SK-N-SH (cell line): ENCODE measurements around the gene ROBO1. TPM values are rescaled to one million over a fixed set of nuclear protein-coding genes. Genes with fewer than 3 reads are reported as not detected.

Experiments used
- CTCF ChIA-PET: fragments of 300-600, 350-600 bp; formaldehyde crosslinking; extraction: SDS; loops from one replicate; lab custom pipeline; 2021; lab: Yijun Ruan, JAX
- POLR2A ChIA-PET: fragments of 350-600 bp; sonication (Branson Sonifier 250); formaldehyde crosslinking; extraction: SDS; loops from one replicate; lab custom pipeline; 2020; ENCODE audit warnings: antibody characterized with exemption, inconsistent platforms; lab: Yijun Ruan, JAX
- DNase-seq: peaks from one replicate; pipeline ENCODE4 v3.0.0; 2012
- H2AFZ ChIP-seq: fragments of 200-600 bp; sonication (generic); 2 replicates; pipeline ENCODE4 v1.8.1; 2016; ENCODE audit warnings: antibody characterized with exemption, mild to moderate bottlenecking, low read depth
- H3F3A ChIP-seq: fragments of 200-600 bp; sonication (generic); replicated peaks from 2 replicates; pipeline ENCODE3; 2016; ENCODE audit warnings: antibody characterized with exemption, mild to moderate bottlenecking; ENCODE audit not compliant: insufficient read depth
- H3K27ac ChIP-seq, 2 experiments: fragments of 200-500 bp in 1 of 2; fragments of 200-600 bp in 1 of 2; sonication (Bioruptor generic) in 1 of 2; sonication (generic), shearing (Covaris generic) in 1 of 2; 2 replicates each; pipeline versions ENCODE4 v1.5.1 to v1.6.1; 2014 to 2016; ENCODE audit warnings: low read depth in 2 of 2, inconsistent platforms in 1 of 2, low read length in 1 of 2, mild to moderate bottlenecking in 1 of 2, mixed read lengths in 1 of 2
- H3K27me3 ChIP-seq: fragments of 200-600 bp; sonication (generic), shearing (Covaris generic); 2 replicates; pipeline ENCODE4 v1.6.1; 2016; ENCODE audit warnings: mixed run types; ENCODE audit not compliant: insufficient read depth
- H3K36me3 ChIP-seq, 2 experiments: fragments of 200-500 bp in 1 of 2; fragments of 200-600 bp in 1 of 2; sonication (Bioruptor generic) in 1 of 2; sonication (generic) in 1 of 2; replicated peaks in 1 of 2; 2 replicates each; pipeline versions ENCODE3 to v1.5.1; 2014 to 2016; ENCODE audit warnings: low read length in 1 of 2, mild to moderate bottlenecking in 1 of 2; ENCODE audit not compliant: insufficient read depth in 2 of 2, control insufficient read depth in 1 of 2
- H3K4me1 ChIP-seq, 2 experiments: fragments of 200-500 bp in 1 of 2; fragments of 200-600 bp in 1 of 2; sonication (Bioruptor generic) in 1 of 2; sonication (generic), shearing (Covaris generic) in 1 of 2; 2 replicates each; pipeline versions ENCODE4 v1.5.1 to v1.6.1; 2014 to 2016; ENCODE audit warnings: low read depth in 1 of 2, low read length in 1 of 2, mixed run types in 1 of 2; ENCODE audit not compliant: insufficient read depth in 2 of 2, control insufficient read depth in 1 of 2
- H3K4me2 ChIP-seq: fragments of 200-600 bp; sonication (generic), shearing (Covaris generic); 2 replicates; pipeline ENCODE4 v1.6.1; 2017; ENCODE audit warnings: mixed run types
- H3K4me3 ChIP-seq, 2 experiments: fragments of 200-500 bp in 1 of 2; fragments of 200-600 bp in 1 of 2; sonication (Bioruptor generic) in 1 of 2; sonication (generic), shearing (Covaris generic) in 1 of 2; 2 replicates each; pipeline versions ENCODE4 v1.5.1 to v1.8.1; 2014 to 2016; ENCODE audit warnings: low read depth in 2 of 2, inconsistent platforms in 1 of 2, low read length in 1 of 2, mild to moderate bottlenecking in 1 of 2, mixed read lengths in 1 of 2, moderate library complexity in 1 of 2
- H3K79me2 ChIP-seq: fragments of 200-600 bp; sonication (generic); 2 replicates; pipeline ENCODE4 v1.8.1; 2017; ENCODE audit warnings: mild to moderate bottlenecking; ENCODE audit not compliant: insufficient read depth
- H3K9ac ChIP-seq: fragments of 200-600 bp; sonication (generic); 2 replicates; pipeline ENCODE4 v1.6.1; 2017; ENCODE audit warnings: mixed run types
- H3K9me2 ChIP-seq: fragments of 200-600 bp; sonication (generic); 2 replicates; pipeline ENCODE4 v1.6.1; 2017; ENCODE audit warnings: mixed run types
- H3K9me3 ChIP-seq: fragments of 200-600 bp; sonication (generic); 2 replicates; pipeline ENCODE4 v1.6.1; 2017; ENCODE audit warnings: mixed run types, mild to moderate bottlenecking, moderate library complexity
- H4K20me1 ChIP-seq: fragments of 200-600 bp; sonication (generic); 2 replicates; pipeline ENCODE4 v1.6.1; 2017; ENCODE audit warnings: mild to moderate bottlenecking, mixed run types; ENCODE audit not compliant: insufficient read depth
- FOSL2 ChIP-seq: IDR thresholded peaks from 2 replicates; pipeline ENCODE4 v1.4.0; 2012; ENCODE audit warnings: low read depth, mild to moderate bottlenecking, moderate library complexity, borderline replicate concordance
- FOXJ3 ChIP-seq: sonication (generic); formaldehyde crosslinking; IDR thresholded peaks from 2 replicates; pipeline ENCODE4 v1.5.1; 2020; ENCODE audit warnings: mild to moderate bottlenecking, missing genetic modification reagents
- GATA2 ChIP-seq: sonication (generic); formaldehyde crosslinking; IDR thresholded peaks from 2 replicates; pipeline ENCODE4 v1.5.0; 2020; ENCODE audit warnings: mild to moderate bottlenecking, missing genetic modification reagents
- MEF2A ChIP-seq: IDR thresholded peaks from 2 replicates; pipeline ENCODE4 v1.4.0; 2012; ENCODE audit warnings: low read depth, borderline replicate concordance
- MXI1 ChIP-seq: IDR thresholded peaks from 2 replicates; pipeline ENCODE4 v1.6.1; 2012; ENCODE audit warnings: mild to moderate bottlenecking, low read depth, low read length, improper control_type of control experiment
- POLR2AphosphoS5 ChIP-seq: IDR thresholded peaks from 2 replicates; pipeline ENCODE4 v1.6.1; 2012; ENCODE audit warnings: low read depth, low read length
- RXRA ChIP-seq: IDR thresholded peaks from 2 replicates; pipeline ENCODE4 v1.4.0; 2012; ENCODE audit warnings: low read depth, mild to moderate bottlenecking, borderline replicate concordance
- SIN3A ChIP-seq: IDR thresholded peaks from 2 replicates; pipeline ENCODE4 v1.6.1; 2012; ENCODE audit warnings: low read depth, mild to moderate bottlenecking, low read length, moderate library complexity, borderline replicate concordance
- TCF12 ChIP-seq: IDR thresholded peaks from 2 replicates; pipeline ENCODE4 v1.4.0; 2012
- USF1 ChIP-seq: IDR thresholded peaks from 2 replicates; pipeline ENCODE4 v1.4.0; 2012; ENCODE audit warnings: low read depth, borderline replicate concordance
- USF2 ChIP-seq: fragments of 150-350 bp; IDR thresholded peaks from 2 replicates; pipeline ENCODE4 v1.6.1; 2017; ENCODE audit warnings: antibody characterized with exemption, low read length, low read depth, borderline replicate concordance
- YY1 ChIP-seq: IDR thresholded peaks from 2 replicates; pipeline ENCODE4 v1.4.0; 2012; ENCODE audit warnings: low read depth, mild to moderate bottlenecking
- WGBS: methylation state at CpG from one replicate; pipeline ENCODE4 v1.1.6; 2017; ENCODE audit warnings: low lambda C conversion rate; 5-methylcytosine and 5-hydroxymethylcytosine counted together
- polyA plus RNA-seq, 3 experiments: library from polyadenylated mRNA; depleted of rRNA; stranded (reverse); fragments of >200 nt; gene quantifications; 2 replicates each; pipeline ENCODE4 v1.2.3, GENCODE V29; 2012
- TF ChIP-seq, protein P1 (sequence below): IDR thresholded peaks from 2 replicates; pipeline ENCODE4 v1.4.0; 2012; ENCODE audit warnings: low read depth

ROBO1 gene
- polyA plus RNA-seq, 1 of the 3 experiments (the other 2 are of a cell fraction), result 22.7 TPM

- TF ChIP-seq MXI1 (no peak), FOXJ3 (CRISPR knock-in tag) (no peak), YY1 (no peak)
These were observed 728.6 kb downstream of the ROBO1 start (continued) for GRCh38 chr3:79039192-79039591.

GRCh38 chr3:79038636-79039035, 729.2 kb downstream of the ROBO1 start:
- H2AFZ ChIP-seq, result no peak overlapping the region
- H3K36me3 ChIP-seq, result no peaks in the 10 kb centered on the region
- H3K4me3 ChIP-seq, result no peak overlapping the region
- no peak for DNase-seq
- TF ChIP-seq GATA2 (CRISPR knock-in tag), result no peak
- no peak for TF ChIP-seq POLR2AphosphoS5
- TF ChIP-seq SIN3A, result no peak
- no peak for TF ChIP-seq FOXJ3 (CRISPR knock-in tag)
- POLR2A ChIA-PET, result no interaction called here
- no peaks in the 10 kb centered on the region for H3K9me3 ChIP-seq
- H3K4me1 ChIP-seq, result 0 out of 4 replicates have a peak, but pooled peaks cover 0 to 4% of the 10 kb centered on the region in 2 experiments
- H3K27me3 ChIP-seq, result no peaks in the 10 kb centered on the region
- H3K27ac ChIP-seq, result no peak overlapping the region
- no peak overlapping the region for H3K9ac ChIP-seq
- CTCF ChIA-PET, result interaction anchor here (1.7 kb wide), 1 partner anchor 51 kb away, joined by 3 read pairs; no protein-coding TSS in a partner anchor
- H3K9me2 ChIP-seq, result no peaks in the 10 kb centered on the region
- peaks cover 19% of the 10 kb centered on the region for H3F3A ChIP-seq
- WGBS, result 89% methylated on average over 1 of the region's 1 CpG
- H3K79me2 ChIP-seq, result no peaks in the 10 kb centered on the region
- no peak overlapping the region for H3K4me2 ChIP-seq
- H4K20me1 ChIP-seq, result no peaks in the 10 kb centered on the region

- Histone ChIP-seq H3K9ac (no peak overlapping the region), H3K9me2 (no peaks in the 10 kb centered on the region), H3K36me3 (no peaks in the 10 kb centered on the region), H2AFZ (no peak overlapping the region), H3K4me3 (no peak overlapping the region), H3K27ac (no peak overlapping the region), H3F3A (peaks cover 19% of the 10 kb centered on the region), H3K4me1 (peaks cover 0 to 10% of the 10 kb centered on the region in 2 experiments; a peak in 1 of 4 replicates), H3K9me3 (no peaks in the 10 kb centered on the region), H3K4me2 (no peak overlapping the region), H3K27me3 (no peaks in the 10 kb centered on the region), H3K79me2 (no peaks in the 10 kb centered on the region), H4K20me1 (no peaks in the 10 kb centered on the region)
- CTCF ChIA-PET, result no interaction called here
- no peak for DNase-seq
- WGBS, result 74% methylated on average over 2 of the region's 2 CpGs
- TF ChIP-seq USF1 (no peak), FOXJ3 (CRISPR knock-in tag) (no peak), RXRA (no peak), USF2 (no peak), FOSL2 (no peak), MXI1 (no peak), MEF2A (no peak), TCF12 (no peak), YY1 (no peak), SIN3A (no peak)
- TF ChIP-seq, protein P1, sequence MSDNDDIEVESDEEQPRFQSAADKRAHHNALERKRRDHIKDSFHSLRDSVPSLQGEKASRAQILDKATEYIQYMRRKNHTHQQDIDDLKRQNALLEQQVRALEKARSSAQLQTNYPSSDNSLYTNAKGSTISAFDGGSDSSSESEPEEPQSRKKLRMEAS, result no peak
- POLR2A ChIA-PET, result no interaction called here
These were observed 729.7 kb downstream of the ROBO1 start for GRCh38 chr3:79038057-79038456.
